ENCODE results near the gene PRAMEF9.
"Not testable (repeated sequence)": the region's sequence is repeated elsewhere in the genome, so short reads cannot be mapped to it uniquely, and the experiment has no call there.

PRAMEF9 gene

GRCh38 chr1:13171548-13171947 lies at the start of gene PRAMEF9:
Gene PRAMEF9, plus strand, starts transcription at chr1:13171848. Its CDS starts 3,433 bp downstream, at chr1:13175281.
- not testable (repeated sequence) for DNase-seq

- not testable (repeated sequence) for DNase-seq
These were observed 15.7 kb upstream of the PRAMEF9 start, which contains the start of gene PRAMEF26 for GRCh38 chr1:13155909-13156308. Gene PRAMEF26, minus strand, starts transcription at chr1:13156009. Its CDS starts 2,914 bp downstream, at chr1:13153095.

DNA sequence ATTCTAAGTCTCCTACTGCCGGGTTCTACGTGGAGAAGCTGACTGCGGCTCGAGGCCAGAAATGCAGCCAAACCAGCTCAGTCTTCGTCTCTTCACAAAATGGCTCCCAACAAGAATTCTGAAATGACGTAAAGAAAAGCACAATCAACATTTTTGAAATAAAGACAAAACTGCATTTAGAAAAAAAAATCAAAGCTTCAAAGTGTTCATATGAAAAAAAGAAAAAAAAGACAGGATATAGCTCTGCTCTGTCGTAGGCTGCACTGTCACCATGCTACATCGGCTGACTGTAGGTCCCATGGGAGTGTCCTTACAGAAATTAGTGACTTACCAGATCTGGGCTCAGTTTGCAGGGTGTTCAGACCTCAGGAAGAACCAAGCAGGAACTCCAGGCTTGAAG lies 6.1 kb upstream of the PRAMEF9 start, which contains the start of gene HNRNPCL4:
HNRNPCL4 (minus strand) TSS at position 101 of the 400 bp plus-strand sequence. CDS start 164 bp downstream, outside the sequence.
- DNase-seq, result not testable (repeated sequence)

DNA sequence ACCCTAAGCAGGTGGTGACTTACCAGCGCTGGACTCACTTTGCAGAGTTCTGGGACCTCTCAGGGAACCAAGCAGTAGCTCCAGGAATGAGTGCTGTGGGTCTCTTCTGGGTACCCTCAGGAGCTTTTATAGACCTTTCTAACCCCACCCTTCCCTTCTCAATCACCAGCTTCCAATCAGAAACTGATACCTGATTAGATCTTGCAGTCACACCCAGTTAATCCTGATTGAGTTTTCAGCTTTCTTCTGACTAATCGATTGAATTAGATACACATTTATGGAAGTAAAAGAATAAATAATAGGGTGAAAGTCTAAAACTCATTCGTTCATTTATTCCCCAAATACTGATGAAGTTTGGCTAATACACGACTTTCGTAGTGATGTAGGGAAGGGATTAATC lies 29.7 kb downstream of the PRAMEF9 start, which contains the start of gene PRAMEF13:
PRAMEF13 (minus strand) TSS at position 101 of the 400 bp plus-strand sequence. CDS start 1,820 bp downstream, outside the sequence.
- not testable (repeated sequence) for DNase-seq

- DNase-seq, result not testable (repeated sequence)
These were observed 37.1 kb downstream of the PRAMEF9 start for GRCh38 chr1:13208712-13209111.

- not testable (repeated sequence) for DNase-seq
These were observed 45.0 kb downstream of the PRAMEF9 start for GRCh38 chr1:13216619-13217018.

DNA sequence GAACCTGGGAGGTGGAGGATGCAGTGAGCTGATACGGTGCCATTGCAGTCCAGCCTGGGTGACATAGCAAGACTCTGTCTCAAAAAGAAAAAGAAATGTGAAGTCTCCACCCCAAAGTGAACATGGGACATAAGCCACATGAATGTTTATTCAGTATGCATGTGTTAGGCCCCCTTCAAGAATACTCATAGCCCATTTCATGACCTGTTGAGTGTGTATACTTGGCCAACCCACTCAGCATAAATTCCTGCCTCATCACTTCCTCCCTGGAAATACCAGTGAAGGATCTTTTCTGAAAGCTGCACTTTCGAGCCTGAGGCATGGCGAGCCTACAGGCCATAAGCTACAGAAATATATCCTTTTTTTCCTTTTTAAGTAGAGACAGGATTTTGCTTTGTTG lies 47.6 kb downstream of the PRAMEF9 start:
- not testable (repeated sequence) for DNase-seq

DNA sequence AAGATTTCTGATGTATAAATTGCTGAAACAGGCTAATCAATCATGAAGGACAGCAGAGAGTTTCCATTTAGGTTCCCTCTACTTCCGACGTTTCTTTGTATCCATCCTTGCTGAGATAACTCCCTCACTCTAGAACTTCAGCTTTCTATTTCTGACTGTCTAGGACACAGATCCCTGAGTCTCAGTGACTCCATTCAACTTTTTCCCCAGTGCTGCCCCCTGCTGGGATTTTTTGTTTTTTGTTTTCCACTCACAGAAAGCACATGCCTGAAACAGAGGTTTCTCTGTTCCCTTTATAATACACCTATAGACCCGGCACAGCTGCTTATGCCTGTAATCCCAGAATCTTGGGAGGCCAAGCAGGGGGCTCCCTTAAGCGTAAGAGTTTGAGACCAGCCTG lies 51.1 kb downstream of the PRAMEF9 start:
- not testable (repeated sequence) for DNase-seq

- DNase-seq, result no peak
These were observed 52.9 kb downstream of the PRAMEF9 start for GRCh38 chr1:13224480-13225060.

DNA sequence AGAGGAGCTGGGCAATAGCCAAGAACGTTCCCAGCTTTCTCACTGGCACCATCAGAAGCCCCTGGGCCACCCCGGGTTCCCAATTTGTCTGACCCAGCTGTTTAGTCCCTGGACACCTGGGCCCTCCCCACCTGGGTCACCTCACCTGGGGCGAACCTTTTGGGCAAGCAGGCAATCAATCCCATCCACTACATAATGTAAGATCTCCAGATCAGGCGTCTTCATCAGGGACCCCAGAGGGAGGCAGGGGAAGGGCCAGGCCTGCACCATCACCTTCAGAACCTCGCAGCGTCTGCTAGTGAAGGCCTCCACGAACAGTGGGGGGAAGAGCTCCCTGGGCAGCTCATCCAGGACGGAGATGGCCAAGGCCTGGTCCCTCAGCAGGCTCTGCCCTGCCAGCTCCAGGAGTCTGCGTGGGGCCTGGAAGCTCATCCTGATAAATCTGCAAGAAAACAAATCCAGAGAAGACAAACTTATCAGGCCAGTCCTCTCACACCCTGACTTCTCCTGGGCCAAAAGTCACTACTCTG lies 54.1 kb downstream of the PRAMEF9 start, which contains the start of gene PRAMEF18:
PRAMEF18 (minus strand) TSS at position 480 of the 530 bp plus-strand sequence; CDS start at position 432, 48 bp downstream.
- DNase-seq, result not testable (repeated sequence)

GRCh38 chr1:13227271-13228055 lies 55.8 kb downstream of the PRAMEF9 start:
- DNase-seq, result not testable (repeated sequence)

GRCh38 chr1:13228343-13228781 lies 56.7 kb downstream of the PRAMEF9 start:
- no peak for DNase-seq

All from 8988T (cell line).